ENCODE measurements around the gene SIK2.
"Not testable (repeated sequence)": the region's sequence is repeated elsewhere in the genome, so short reads cannot be mapped to it uniquely, and the experiment has no call there.

The SIK2 gene

DNA sequence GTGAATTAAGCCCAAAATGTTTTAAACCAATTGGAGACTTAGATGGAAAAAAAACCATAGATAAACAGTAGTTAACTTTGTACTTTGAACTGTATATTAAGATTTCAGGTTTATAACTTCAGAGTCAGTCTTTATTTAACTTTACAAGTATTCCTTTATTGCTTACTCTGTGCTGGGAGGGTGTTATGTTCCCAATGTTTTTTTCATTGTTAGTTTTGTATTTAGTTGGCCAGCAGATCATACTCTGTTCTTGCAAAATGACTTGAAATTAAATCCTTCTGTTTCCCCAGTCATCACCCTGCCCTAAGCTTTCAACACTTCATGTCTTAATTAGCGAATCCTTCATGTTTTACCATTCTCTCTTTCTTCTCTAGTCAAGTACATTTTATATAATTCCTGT is 25.3 kb downstream of the SIK2 start:
- DNase-seq (ENCODE audit: low spot score), result no peak

- no peak for DNase-seq (ENCODE audit: low spot score)
These were observed 27.2 kb downstream of the SIK2 start for GRCh38 chr11:111629499-111629898.

DNA sequence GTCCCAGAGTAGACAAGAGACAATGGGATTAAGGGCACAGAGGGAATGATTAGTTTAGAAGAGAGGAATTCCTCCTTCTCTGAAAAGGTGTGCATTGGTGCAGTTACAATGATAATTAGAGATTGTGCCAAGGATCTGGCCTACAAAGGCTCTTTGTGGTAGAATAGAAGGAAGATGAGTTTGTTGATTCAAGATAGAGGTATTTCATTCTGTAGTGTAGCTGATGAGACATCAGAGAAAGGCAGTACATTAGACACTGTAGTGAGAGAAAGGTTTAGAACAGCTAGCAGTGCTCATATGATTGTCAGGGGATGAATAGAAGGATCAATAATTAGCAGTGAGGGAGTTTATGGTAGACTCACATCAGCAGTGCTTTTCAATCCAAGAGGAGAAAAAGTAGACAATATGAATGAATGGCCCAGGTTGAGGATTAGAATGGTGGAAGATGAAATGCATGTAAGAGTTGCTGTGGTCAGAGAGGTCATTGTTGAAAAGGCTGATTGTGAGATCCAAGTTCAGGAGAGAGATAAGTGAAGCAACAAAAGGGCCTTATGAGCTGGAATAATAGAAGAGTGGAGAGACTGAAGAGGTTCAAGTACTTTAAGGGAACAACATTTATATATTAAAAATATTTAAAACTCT is 28.9 kb downstream of the SIK2 start:
- DNase-seq (ENCODE audit: low spot score), result peak; percentile 26

- no peak for DNase-seq (ENCODE audit: low spot score)
These were observed 29.4 kb downstream of the SIK2 start for GRCh38 chr11:111631666-111632039.

DNA sequence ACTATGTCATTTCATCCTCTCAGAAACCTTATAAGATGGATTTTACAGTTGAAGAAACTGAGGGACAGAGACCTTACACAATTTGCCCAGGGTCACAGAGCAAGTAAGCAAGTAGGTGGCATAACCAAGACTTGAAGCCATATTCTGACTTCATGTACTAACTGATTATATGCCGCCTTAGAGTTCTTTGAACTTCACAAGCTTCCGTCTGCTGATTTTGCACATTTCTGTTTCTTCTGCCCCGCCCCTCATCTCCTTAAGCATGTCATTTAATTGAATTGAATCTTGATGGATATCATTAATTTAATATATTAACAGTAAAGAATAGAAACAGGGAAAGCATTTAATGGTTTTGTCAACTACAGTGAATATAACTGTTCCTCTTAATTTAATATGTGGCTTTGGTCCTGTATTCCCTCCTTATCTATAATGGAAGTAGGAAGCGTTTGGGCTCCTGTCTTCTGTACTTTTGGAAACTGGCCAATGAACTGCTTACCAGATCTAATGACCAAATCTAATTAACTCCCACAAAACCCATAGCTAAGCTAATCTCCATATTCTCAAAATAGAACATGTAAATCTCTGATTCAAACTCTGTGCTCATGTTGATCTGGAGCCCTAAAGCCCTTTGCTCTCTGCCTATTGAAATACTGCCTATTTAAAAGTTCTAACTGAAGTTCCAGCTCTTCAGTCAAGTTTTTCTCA is 30.4 kb downstream of the SIK2 start:
- DNase-seq (ENCODE audit: low spot score), result no peak

DNA sequence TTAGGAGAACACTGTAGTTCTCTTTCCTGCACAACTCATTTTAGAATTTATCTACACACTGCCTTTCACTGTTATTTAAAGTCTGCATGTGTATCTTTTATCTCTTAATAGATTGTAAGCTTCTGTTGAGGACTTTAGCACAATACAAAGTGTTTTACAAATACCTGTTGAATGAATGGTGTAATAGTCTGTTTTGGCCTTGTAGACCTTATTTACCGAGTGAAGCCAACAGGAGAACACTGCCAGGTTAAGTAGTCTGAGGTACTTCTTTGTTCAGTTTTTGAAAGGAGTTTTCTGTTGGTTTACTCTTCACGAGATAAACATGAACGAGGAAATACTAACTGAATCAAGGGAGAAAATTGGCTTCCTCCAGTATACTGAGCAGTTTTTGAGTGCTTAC is 31.0 kb downstream of the SIK2 start:
- DNase-seq (ENCODE audit: low spot score), result no peak

- DNase-seq (ENCODE audit: low spot score), result no peak
These were observed 31.6 kb downstream of the SIK2 start for GRCh38 chr11:111633756-111634362.

DNA sequence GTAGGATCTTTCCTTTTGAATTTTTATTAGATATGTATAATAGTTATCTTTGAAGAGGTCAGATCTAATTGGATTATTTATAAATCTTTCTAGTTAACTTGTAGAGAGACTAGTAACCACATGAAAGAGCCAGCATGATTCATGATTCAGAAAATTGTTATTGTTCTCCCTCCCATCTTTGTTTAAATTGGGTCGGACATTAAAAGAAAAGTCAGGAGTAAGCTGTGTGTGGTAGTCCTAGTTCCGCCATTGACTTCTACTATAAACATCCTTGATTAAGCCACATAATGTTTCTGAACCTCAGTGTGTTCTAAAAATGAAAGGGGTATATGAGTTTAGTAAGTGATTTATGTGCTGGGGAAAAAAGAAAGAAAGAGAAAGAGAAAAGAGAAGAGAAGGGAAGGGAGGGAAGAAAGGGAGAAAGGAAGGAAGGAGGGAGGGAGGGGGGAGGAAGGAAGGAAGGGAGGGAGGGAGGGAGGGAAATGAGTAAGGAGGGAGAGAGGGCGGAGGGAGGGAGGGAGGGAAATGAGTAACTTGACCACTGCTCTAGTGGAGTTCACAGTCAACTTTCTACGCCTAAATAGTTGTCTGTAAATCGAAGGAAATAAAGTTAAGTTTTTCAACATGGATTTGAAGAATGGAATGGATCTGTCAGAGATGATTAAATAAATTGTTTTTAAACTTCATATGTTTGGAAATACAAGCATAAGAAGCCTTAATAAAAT is 32.9 kb downstream of the SIK2 start:
- no peak for DNase-seq (ENCODE audit: low spot score)

DNA sequence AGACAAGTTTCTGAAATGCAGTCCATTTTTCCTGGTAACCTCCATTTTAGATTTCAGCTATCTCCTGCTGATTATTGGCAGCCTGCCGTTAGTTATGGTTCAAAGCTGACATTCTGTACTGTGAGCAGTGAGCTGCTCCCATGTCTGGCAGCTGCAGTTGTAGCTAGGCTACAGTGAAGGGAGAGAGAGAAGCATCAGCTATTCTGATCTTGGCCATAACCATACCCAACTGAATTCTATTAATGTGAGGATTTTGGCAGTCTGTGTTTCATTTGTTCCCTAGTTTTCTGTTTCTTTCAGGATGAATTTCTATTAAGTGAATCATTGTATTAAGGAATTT is 33.4 kb downstream of the SIK2 start:
- DNase-seq (ENCODE audit: low spot score), result peak; percentile 84

DNA sequence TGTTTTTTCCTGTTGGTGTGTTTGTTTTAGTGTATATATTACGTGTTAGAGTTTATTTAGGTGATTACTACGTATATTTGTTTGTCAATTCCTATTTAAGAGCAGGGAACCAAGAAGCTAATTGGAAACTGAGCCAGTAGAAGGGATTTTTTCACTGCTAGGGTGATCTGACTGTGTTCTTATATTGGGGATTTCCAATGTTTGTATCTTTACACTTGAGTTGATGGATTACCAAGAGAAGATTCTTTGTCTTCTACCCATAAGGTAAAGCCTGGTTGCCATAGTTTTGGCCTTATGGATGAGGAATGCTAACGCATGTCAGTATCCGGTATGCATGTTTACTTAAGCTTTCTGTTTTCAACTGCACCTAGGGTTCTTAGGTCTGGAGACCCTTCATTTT is 35.6 kb downstream of the SIK2 start:
- DNase-seq (ENCODE audit: low spot score), result no peak

DNA sequence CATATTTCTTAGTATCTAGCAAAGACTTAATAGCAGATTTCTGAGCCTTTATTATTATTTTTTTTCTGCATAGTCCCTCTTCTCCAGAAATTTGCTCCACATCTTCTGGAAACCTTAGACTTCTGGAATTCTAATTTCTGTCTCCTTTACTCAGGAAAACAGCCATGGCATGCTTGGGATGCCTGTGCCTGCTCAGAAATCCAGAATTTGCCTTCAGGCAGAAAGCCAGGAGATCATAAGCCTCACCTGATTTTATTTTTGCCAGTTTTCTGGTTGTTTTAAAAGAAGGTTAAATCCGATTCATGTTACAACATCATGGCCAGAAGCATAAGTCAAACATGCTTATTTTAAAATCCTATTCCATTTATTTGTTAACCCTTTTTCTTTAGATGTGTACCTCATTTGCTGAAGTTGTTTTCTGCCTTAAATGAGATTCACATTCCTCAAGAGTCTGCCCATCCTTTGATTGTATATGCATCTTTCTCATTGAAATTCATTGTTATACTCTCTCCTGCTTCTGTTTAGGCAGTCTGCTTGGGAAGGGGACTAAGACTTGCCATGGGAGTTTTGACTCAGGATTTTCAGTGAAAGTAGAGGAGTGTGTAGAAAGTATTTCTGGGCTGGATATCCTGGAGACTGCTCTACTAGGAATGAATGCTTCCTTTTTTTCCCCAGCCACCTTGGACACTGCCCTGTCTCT is 37.1 kb downstream of the SIK2 start:
- DNase-seq (ENCODE audit: low spot score), result no peak

DNA sequence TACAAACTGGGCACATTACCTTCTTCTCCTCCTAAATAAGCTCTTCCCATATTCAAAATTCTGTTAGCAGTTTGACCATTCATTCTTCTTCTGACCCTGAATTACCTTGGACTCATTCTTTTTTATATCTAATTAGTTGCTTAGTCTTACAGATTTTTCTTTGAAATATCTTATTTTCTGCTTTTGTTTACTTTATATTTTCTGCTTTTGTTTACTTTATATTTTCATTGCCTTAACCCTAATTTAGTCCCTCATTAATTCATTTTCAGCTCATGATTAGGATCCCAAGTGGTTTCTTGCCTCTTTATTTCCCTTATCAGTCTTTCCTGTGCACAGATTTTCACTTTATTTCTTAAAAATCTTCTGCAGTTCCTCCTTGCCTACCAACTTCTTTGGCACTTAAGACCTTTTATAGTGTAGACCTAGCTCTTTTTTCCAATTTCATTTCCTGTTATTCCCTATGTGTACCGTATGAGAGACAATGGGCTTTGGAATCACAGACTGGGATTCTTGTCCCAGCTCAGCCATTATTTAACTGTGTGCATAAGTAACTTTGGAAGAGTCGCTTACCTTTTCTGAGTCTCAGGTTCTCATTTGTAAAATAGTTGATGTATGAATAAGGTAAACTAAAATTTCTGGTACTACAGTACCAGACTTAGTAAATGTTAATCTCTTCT is 39.2 kb downstream of the SIK2 start:
- no peak for DNase-seq (ENCODE audit: low spot score)

GRCh38 chr11:111642542-111642941 is 40.3 kb downstream of the SIK2 start:
- no peak for DNase-seq (ENCODE audit: low spot score)

DNA sequence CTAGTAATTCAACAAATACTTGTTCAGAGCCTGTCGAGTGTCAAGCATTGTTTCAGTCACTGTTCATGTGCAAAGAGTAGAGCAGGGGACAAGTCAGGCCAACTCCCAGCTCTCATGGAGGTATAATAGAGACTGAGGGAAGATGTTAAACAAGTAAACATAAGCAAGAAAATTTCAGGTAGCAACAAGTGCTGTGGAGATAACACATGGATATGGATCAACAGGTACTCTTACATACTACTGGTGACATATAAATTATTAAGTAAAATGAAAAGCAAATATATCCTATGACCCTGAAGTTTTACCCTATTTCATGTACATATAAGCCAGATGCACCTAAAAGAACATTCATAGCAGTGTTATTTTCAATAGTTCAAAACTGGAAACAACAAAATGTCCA is 42.7 kb downstream of the SIK2 start:
- DNase-seq (ENCODE audit: low spot score), result no peak

DNA sequence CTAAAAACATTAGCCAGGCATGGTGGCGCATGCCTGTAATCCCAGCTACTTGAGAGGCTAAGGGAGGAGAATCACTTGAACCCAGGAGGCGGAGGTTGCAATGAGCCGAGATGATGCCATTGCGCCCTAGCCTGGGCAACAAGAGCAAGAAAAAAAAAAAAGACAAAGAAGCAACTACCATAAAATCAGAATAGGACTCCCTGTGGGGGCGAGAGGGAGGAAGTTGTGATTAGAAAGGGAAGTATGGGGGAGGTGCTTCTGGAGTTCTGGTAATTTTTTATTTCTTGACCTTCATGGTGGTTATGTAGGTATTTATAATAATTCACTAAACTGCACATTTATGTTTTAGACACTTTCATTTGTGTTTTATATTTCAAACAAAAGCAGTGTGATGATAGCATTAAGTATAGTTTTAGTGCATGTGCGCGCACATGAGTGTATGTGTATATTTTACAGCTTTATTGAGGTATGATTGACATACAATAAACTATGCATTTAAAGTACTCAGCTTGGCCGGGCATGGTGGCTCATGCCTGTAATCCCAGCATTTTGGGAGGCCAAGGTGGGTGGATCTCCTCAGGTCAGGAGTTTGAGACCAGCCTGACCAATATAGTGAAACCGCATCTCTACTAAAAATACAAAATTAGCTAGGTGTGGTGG is 43.5 kb downstream of the SIK2 start:
- DNase-seq (ENCODE audit: low spot score), result no peak

- DNase-seq (ENCODE audit: low spot score), result not testable (repeated sequence)
These were observed 49.1 kb downstream of the SIK2 start for GRCh38 chr11:111651336-111651735.

GRCh38 chr11:111652184-111652583 is 49.9 kb downstream of the SIK2 start:
- no peak for DNase-seq (ENCODE audit: low spot score)

- DNase-seq (ENCODE audit: low spot score), result no peak
These were observed 52.4 kb downstream of the SIK2 start for GRCh38 chr11:111654601-111655000.

- DNase-seq (ENCODE audit: low spot score), result no peak
These were observed 53.7 kb downstream of the SIK2 start for GRCh38 chr11:111655924-111656323.

GRCh38 chr11:111657905-111658304 is 55.7 kb downstream of the SIK2 start:
- not testable (repeated sequence) for DNase-seq (ENCODE audit: low spot score)

DNA sequence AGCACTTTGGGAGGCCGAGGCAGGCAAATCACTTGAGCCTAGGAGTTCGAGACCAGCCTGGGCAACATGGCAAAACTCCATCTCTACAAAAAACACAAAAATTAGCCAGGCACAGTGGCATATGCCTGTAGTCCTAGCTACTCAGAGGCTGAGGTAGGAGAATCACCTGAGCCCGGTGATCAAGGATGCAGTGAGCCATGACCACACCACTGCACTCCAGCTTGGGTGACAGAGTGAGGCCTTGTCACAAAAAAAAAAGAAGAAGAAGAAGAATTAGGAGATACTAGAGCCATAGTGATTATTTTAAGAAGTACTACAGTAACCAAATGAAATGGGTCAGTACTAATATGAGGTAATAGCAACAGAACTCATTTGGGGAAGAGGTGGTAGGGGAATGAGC is 56.2 kb downstream of the SIK2 start:
- not testable (repeated sequence) for DNase-seq (ENCODE audit: low spot score)
